HG03469 (cell line): Measurements from ENCODE around the gene TXNDC8.

Experiments used
- ATAC-seq: cut with Tn5 transposase; IDR thresholded peaks from one replicate; pipeline ENCODE4 v1.9.1; 2021; ENCODE audit warnings: mild to moderate bottlenecking, moderate library complexity, moderate number of reproducible peaks; ENCODE audit not compliant: unreplicated experiment

The TXNDC8 gene

DNA sequence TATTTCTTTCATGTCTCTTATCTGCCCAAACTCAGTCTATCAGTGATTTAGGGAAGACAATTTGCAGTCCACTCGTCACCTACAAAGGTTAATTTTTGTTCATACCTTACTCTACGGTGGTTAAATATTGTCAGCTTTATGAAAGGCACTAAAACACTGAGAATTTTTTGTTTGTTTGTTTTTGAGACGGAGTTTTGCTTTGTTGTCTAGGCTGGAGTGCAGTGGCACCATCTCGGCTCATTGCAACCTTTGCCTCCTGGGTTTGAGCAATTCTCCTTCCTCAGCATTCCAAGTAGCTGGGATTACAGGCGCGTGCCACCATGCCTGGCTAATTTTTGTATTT lies 55.0 kb downstream of the TXNDC8 start:
- no peak for ATAC-seq

DNA sequence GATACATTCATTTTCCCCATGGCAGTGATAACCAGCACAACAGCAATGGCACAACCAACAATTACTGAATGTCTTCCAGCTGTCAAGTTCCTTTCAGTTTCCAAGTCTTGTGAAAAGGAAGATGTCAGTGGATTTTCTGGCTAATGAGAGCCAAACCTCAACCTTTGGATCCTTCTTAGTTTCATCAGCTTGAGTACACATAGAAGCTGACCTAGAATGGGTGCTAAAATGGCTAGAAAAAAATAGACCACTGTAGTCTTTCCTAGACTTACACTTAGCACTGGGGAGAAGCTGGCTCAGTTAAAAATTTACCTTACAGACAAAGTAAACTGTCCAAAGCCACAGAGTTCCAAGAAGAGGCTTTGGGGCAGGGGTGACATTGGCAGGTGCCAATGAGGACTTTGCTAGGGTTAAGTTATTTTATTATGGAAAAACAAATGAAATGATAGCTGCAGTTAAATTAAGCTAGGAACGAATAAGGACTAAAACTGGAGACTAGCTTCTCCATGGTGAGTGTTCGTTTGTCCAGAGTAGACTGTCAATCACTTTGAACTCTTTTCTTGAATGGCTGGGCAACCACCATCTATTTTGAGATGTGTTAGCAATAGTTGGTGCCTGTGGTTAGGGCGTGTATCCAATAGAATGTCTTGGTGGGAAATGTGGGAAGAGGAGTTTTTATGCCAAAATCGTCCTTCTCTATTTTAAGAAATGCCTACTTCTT lies 55.5 kb downstream of the TXNDC8 start:
- ATAC-seq, result no peak

DNA sequence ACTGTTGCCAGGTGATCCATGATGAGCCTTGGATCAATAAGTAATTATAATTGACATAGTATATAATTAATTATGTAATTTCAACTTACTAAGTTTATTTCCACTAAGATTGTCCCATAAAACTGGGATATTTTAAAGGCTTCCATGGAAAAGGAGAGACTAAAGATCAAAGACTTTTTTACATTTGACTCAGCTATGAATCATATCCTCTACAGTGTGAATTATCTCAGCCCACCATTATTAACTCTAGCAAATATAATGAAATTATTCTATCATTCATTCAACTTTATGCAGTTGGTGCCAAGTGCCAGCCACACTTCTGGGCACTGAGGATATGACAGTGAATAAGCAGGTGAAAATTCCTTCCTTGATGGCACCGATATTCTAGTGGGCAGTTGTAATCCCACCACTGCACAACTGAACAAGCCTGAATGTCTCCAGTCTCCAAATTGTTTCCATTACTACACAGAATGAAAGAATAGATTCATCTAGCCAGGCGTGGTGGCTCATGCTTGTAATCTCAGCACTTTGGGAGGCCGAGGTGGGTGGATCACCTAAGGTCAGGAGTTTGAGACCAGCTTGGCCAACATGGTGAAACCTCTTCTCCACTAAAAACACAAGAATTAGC lies 59.5 kb downstream of the TXNDC8 start:
- ATAC-seq, result no peak

DNA sequence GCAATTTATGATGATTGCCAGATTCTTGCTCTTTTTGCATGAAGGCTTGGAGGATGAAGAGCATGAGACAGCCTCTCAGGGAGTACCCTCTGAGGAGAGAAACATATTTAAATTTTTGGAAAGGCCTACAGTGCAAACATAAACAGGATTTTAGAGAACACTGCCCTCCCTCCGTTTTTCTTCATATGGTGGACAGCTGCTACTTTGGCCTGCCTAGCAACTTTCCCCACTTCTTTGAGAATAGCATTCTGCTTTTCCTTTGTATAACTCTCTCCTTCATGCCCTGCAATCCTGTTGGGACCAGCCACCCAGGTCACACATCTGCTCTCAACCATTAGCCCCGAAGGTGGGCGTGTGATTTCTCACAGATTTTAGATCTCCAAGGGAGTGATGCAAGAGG lies 60.9 kb downstream of the TXNDC8 start:
- ATAC-seq, result no peak

DNA sequence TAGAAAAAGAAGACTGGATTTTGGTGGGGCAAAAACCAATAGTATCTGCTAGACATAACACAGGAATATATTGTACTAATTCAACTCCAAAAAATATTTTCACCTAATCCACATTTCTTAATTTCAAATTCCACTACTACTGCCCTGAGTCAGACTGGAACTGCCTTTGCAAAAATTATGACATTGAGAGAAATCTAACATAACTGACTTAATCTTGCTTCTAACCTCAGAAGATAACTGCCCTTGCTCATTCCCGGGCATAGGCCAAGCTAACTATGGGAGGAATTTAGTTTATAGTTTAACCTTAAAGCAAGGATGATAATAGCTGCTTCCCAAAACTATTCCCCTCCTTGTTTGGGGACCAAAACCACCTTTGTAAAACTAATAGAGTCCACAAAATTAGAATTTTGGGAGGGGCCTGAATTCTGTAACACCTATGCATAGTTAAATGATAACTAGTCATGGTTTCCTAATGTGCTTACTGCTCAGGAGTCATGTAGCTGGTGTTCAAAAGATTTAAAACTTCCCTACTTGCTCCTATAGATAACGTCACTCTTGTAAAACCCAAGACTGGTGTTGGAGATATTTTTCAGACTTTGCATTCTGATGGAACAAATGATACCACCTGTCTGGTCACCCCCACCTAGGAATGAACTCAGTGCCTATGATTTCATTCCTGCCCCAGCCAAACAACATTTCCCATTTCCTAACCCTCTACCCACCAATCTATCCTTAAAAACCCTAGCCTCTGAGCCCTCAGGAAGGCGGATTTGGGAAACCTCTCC lies 67.3 kb downstream of the TXNDC8 start:
- no peak for ATAC-seq

DNA sequence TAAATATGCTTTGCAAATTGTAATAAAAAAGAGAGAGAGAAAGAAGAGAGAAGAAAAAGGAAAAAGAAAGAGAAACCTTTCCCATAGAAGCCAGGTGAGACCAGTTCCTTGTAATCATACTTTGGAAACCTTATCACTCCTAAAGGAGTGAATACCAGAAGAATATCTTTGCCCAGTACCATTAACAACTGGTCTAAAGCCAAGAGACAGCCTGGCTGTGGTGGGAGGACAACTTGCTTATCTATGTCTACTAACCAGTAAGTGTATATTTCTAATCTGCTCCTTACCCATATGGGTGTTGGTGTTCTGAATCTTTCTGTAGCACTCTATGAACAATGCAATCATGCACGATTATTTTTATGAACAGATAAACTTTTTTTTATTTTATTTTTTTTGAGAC lies 70.9 kb downstream of the TXNDC8 start:
- ATAC-seq, result no peak

DNA sequence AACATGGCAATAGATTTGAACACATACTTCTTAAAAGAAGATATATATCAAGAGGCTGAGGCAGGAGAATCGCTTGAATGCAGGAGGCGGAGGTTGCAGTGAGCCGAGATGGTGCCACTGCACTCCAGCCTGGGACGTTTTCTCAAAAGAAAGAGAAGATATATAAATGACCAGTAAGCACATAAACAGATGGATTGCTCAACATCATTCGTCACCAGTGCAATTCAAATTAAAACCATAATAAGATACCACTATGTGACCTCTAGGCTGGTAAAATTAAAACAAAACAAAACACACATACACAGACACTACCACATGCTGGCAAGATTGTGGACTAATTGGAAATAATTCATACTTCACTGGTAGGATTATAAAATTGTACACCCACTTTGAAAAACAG lies 76.0 kb downstream of the TXNDC8 start:
- no peak for ATAC-seq

DNA sequence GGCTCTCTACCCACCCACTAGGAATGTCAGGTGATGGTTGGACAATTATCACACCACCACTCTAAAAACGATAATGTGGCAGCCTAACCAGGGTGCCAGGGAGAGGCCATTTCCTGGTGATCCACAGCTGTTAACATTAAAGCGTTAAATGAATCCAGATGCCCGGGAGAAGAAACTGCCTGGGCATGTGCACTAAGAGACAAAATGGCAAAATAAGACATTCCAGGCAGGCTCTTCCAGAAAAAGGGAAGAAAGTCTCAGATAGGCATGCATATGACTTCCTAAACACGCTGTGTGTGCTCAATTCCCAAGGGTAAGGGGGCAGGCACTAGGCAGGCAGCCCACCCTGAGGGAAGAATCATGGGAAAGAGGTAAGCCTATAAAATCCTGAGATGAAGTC lies 76.8 kb downstream of the TXNDC8 start:
- no peak for ATAC-seq

DNA sequence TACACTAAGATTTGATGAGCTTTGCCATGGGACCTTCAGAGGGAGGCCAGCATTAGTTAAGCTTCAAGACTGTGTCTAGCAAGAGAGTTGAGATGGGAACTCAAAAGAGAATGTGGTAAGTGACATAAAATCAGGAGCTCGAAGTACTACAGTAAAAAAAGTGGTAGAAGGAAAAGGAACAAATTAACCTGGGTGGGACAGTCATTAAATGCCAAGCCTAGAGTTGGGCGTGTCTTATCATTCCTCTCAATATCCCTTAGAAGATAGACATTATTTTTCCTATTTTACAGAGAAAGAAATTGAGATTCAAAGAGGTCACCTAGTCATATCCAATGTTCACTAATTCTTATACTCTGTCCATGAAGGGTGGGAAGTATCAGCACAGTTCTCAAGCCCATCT lies 78.1 kb downstream of the TXNDC8 start:
- ATAC-seq, result no peak

DNA sequence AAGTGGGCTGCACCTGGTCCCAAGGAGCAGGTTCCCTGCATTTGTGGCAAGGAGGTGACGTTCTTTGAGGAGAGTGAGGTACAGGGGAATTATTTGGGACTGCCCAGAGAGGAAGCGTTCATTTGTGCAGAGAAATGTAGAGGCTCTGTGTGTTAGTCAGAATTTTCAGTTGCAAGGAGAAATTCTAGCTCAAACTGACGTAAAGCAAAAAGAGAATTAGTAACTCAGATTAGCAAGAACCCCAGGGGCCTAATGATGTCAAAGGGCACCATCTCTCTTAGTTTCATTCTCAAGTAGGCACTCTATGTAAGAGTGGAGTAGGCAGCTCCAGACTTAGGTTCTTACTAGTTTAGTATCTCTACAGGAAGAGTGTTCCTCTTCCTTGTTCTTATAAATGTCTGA lies 79.0 kb downstream of the TXNDC8 start:
- no peak for ATAC-seq

DNA sequence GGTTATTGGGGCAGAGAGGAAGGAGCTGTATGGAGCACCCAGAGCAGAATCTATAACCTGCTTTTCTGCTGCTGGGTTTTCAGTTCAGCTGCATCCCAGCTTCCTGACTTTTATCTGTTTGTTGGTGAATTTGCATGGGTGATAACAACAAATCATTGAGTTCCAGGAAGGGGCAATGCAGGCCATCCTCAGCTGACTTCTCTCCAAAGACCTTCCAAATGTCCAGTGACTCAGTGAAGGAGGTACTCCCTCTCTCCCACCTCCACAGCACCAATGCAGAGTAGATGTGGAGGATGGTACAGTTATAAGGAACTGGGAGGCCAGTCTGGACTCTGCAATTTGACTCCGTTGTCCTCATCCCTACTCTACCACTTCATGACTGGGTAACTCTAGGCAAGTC lies 79.7 kb downstream of the TXNDC8 start:
- no peak for ATAC-seq

DNA sequence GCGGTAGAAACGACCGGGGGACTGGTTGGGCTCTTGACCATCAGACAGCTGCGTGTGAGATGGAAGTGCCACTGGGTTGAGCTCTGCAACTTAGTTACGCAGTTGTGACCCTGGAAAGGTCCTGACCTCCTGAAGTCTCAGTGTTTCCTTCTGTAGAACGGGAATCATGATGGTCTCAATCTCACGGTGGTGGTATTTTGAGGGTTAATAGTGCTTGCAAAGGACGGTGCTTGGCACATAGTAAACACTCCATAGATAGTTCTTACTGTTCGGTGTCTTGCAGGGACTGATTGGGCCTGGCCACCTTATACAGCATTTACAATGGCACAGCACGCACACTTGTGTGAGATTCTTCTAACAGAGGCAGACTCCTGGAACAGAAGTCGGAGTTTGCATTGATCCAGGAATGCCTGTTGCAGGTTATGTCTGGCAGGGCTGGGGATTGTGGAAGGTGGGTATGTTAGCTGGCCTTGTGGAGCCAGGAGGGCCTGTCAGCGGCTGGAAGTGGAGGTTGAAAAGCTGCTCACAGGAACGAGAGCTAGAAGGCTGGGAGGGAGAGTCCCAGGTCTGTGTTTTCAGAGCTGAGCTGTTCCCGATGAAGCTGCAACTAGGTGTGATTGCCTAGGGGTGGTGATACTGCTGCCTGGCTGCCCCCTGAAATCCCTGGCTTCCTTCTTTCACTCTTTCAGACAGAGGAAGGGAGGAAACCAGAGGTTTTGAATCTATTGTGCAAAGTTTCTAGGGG lies 80.4 kb downstream of the TXNDC8 start:
- ATAC-seq, result no peak

DNA sequence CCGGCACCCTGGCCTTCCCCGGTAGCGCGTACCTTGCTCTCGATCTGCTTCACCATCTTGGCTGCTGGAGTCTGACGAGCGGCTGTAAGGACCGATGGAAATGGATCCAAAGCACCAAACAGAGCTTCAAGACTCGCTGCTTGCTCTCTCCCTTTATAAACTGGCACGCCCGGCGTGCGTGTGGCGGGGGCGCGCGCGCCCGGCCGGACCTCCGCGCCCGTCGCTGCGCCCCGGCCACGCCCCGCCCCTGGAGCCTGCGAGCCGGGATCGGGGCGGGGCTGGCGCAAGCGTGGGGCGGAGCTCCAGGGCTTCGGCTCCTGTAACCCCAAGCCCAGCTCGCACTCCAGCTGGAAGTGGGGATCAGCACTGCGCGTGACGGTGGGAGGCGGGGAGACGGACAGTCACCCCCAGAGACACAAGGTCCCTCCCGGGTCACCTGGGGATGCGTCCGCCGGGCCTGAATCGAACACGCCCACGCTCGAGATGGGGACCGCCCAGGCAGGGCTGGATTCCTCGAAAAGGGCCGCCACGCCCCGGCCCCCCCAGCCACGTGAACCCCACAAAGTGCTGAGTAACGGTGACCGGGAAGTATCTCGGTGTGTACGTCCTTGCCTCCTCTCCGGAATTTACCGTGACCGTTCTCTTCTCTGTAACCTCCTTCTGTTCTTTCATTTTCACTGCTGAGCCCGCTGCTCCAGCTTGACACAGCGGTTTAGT lies 81.1 kb downstream of the TXNDC8 start, which contains the start of gene TXN:
Gene TXN (minus strand): TSS at position 128 of the 717 bp plus-strand sequence. CDS start 72 bp downstream, at position 56.
- ATAC-seq, result peak; percentile 60

DNA sequence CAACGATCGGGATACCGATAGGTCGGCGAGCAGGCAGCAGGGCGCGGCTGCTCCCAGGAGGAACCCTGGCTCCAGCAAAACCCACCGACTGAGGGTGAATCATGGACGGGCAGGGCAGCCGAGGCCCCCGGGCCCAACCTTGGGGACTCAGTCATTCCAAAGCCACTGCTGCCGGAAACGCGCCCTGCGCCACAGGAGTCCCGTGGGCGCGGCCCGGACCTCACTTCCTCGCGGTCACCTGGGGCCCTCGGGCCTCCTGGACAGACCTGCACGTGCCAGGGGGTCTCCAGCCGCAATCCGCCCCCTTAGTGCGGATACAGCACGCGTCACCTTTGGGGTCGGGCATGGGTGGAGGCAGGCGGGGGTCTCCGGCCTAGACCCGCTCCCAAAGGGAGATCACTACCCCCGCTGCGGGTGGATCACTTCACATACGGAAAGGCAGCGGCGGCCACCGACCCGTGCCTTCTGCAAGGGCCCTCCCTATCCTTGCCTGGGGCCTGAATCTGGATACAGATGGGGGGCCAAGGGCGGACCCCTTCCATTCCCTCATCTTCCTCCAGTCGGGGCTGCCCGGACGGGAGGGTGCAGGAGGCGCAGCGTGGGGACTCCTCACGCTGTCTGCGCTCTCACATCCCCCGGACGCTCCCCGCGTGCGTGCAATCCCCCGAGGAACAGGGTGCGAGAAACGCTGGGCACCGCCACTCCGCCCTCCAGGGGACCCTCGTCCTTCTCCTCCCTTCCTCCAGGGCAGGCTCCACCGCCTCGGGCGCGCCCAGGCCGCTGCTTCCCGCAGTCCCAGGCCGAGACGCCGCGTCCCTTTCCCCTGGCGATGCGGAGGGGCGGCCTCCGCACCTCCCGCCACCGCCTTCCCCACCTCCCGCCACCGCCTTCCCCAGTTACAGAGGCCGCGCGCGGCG lies 81.9 kb downstream of the TXNDC8 start:
- ATAC-seq, result peak; percentile 11

DNA sequence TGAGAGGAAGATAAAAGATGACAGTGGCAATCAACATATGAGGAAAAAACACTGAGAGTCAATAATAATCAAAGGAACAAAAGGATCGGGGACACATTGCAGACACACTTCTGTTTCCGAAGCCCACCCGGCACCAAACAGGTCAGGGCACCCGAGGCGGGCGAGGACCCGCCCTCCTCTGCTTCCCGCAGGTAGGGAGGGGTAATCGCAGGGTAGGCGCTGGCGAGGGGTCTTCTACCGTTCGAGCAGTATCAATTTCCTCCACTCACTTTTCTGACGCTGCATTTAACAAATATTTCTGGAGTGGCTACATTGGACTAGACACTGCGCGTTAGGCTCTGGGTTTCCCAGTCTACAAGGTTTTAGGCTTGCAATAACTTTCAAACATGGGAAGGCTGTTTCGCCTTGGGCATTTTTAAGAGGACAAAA lies 82.6 kb downstream of the TXNDC8 start:
- no peak for ATAC-seq

DNA sequence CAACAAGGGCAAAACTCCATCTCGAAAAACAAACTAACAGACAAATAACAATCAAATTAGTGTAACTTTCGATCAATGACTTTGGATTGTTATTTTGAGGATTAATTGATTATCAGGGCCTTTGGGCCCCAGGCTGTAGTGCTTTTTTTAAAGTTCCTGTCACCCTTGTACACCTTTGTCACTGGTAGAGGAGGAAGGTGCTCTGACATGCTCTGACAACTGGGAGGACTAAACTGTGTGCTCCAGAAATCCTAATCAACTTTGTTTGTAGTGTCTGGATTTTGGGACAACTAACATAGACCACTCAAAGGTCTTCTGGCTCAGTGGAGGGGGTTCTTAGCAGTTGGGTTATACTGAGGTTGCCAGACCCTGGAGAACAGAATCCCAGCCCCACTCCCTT lies 83.2 kb downstream of the TXNDC8 start:
- no peak for ATAC-seq
